Measurements from ENCODE around the gene CEMIP. TPM values are rescaled to one million over a fixed set of nuclear protein-coding genes. Genes with fewer than 3 reads are reported as not detected.

Gene CEMIP
- polyA plus RNA-seq, 5 donors = 13.7 to 31.0 (median 21.2) TPM

GRCh38 chr15:80887148-80887547 is 108.0 kb downstream of the CEMIP start:
- DNase-seq = no peak

GRCh38 chr15:80888846-80889245 is 109.7 kb downstream of the CEMIP start:
- no peak for DNase-seq

GRCh38 chr15:80890341-80891005 is 111.3 kb downstream of the CEMIP start:
- no peak for DNase-seq

- no peak for DNase-seq
These were observed 111.8 kb downstream of the CEMIP start for GRCh38 chr15:80891006-80891405.

- DNase-seq = no peak
These were observed 113.2 kb downstream of the CEMIP start for GRCh38 chr15:80892414-80892813.

GRCh38 chr15:80893777-80894176 is 114.6 kb downstream of the CEMIP start:
- DNase-seq = no peak

GRCh38 chr15:80895091-80895490 is 115.9 kb downstream of the CEMIP start:
- DNase-seq = no peak

GRCh38 chr15:80895965-80896364 is 116.8 kb downstream of the CEMIP start:
- no peak for DNase-seq

GRCh38 chr15:80898040-80898439 is 118.9 kb downstream of the CEMIP start:
- DNase-seq = no peak

- no peak for DNase-seq
These were observed 123.2 kb downstream of the CEMIP start for GRCh38 chr15:80902298-80902801.

- no peak for DNase-seq
These were observed 125.8 kb downstream of the CEMIP start for GRCh38 chr15:80904998-80905397.

GRCh38 chr15:80906159-80906766 is 127.1 kb downstream of the CEMIP start:
- no peak for DNase-seq

- no peak for DNase-seq
These were observed 132.7 kb downstream of the CEMIP start for GRCh38 chr15:80911821-80912220.

GRCh38 chr15:80912673-80913072 is 133.5 kb downstream of the CEMIP start:
- no peak for DNase-seq

- no peak for DNase-seq
These were observed 134.4 kb downstream of the CEMIP start for GRCh38 chr15:80913541-80913940.

GRCh38 chr15:80915472-80915871 is 136.3 kb downstream of the CEMIP start:
- DNase-seq = no peak

GRCh38 chr15:80916056-80916455 is 136.9 kb downstream of the CEMIP start:
- no peak for DNase-seq

- no peak for DNase-seq
These were observed 139.1 kb downstream of the CEMIP start for GRCh38 chr15:80918196-80918783.

GRCh38 chr15:80920271-80920699 is 141.1 kb downstream of the CEMIP start:
- no peak for DNase-seq

GRCh38 chr15:80921736-80922410 is 142.7 kb downstream of the CEMIP start:
- no peak for DNase-seq

- DNase-seq = no peak
These were observed 144.5 kb downstream of the CEMIP start for GRCh38 chr15:80923668-80924067.

GRCh38 chr15:80924278-80924677 is 145.1 kb downstream of the CEMIP start:
- DNase-seq = no peak

Data from right lung (tissue), 5 donors.